ENCODE measurements around the gene SLC50A1.

- TF ChIP-seq SAP30 (IDR thresholded peaks at IDR 0.05; ENCODE audit: borderline replicate concordance, insufficient read depth, low read depth, low read length, poor library complexity, severe bottlenecking) (no peak), BRCA1 (IDR thresholded peaks at IDR 0.05) (no peak), BRCA1 (CRISPR knock-in tag; IDR thresholded peaks at IDR 0.05) (no peak), KAT2B (IDR thresholded peaks at IDR 0.05; ENCODE audit: low read depth, low read length) (no peak), SMARCE1 (IDR thresholded peaks at IDR 0.05) (no peak), EP300 (IDR thresholded peaks at IDR 0.05; ENCODE audit: low read length) (no peak), CHD4 (IDR thresholded peaks at IDR 0.05; ENCODE audit: insufficient read depth, insufficient replicate concordance, low read depth, low read length, poor library complexity, severe bottlenecking) (no peak), ZBTB17 (CRISPR knock-in tag; IDR thresholded peaks at IDR 0.05) (no peak), CTCF (IDR thresholded peaks at IDR 0.05 in 2 of 3, conservative IDR thresholded peaks at IDR 0.05 in 1 of 3; ENCODE audit: insufficient read depth in 2 of 3, low read depth in 1 of 3, low read length in 3 of 3) (no peak)
- TF ChIP-seq, protein P1, sequence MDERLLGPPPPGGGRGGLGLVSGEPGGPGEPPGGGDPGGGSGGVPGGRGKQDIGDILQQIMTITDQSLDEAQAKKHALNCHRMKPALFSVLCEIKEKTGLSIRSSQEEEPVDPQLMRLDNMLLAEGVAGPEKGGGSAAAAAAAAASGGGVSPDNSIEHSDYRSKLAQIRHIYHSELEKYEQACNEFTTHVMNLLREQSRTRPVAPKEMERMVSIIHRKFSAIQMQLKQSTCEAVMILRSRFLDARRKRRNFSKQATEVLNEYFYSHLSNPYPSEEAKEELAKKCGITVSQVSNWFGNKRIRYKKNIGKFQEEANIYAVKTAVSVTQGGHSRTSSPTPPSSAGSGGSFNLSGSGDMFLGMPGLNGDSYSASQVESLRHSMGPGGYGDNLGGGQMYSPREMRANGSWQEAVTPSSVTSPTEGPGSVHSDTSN (CRISPR knock-in tag; IDR thresholded peaks at IDR 0.05; ENCODE audit: low read depth): no peak
- TF ChIP-seq, protein P1 (tag; conservative IDR thresholded peaks at IDR 0.05; ENCODE audit: low read depth): no peak
Observed at GRCh38 chr1:155188268-155188667, 52.6 kb downstream of the SLC50A1 start.

All from K562 (cell line).